Stimulated activated naive B cell treated with anti-CD40 and anti-IgM and Interleukin-4, amounts not matched to agents 10 μg/mL and 1 μg/mL and 100 μg/mL, for 72 hours (primary cell): ENCODE measurements around the gene TCF4.
A peak's percentile ranks its signal among the peaks of the same experiment; 100 is the strongest.

Experiments
- ATAC-seq, 2 donors: fragments of 150-1000 bp; cut with Tn5 transposase; replicated peaks; 2 replicates each; pipeline ENCODE4 v1.10.0; 2021; ENCODE audit warnings: moderate library complexity in 1 of 2
- DNase-seq: peaks from one replicate; pipeline ENCODE4 v3.0.0; 2021
- H3K27ac Mint-ChIP-seq: one replicate; pipeline ENCODE4 v1.8.0; 2022; ENCODE audit warnings: mild to moderate bottlenecking, mixed read lengths
- H3K27me3 Mint-ChIP-seq, 2 donors: one replicate each; pipeline ENCODE4 v1.8.0; 2022; ENCODE audit warnings: mixed read lengths in 2 of 2
- H3K36me3 Mint-ChIP-seq, 2 donors: one replicate each; pipeline ENCODE4 v1.8.0; 2022; ENCODE audit warnings: mixed read lengths in 2 of 2, mild to moderate bottlenecking in 1 of 2
- H3K4me1 Mint-ChIP-seq, 2 donors: one replicate each; pipeline ENCODE4 v1.8.0; 2022; ENCODE audit warnings: mixed read lengths in 2 of 2, mild to moderate bottlenecking in 1 of 2
- H3K4me3 Mint-ChIP-seq, 2 donors: one replicate each; pipeline ENCODE4 v1.8.0; 2022; ENCODE audit warnings: mild to moderate bottlenecking in 2 of 2, mixed read lengths in 2 of 2, moderate library complexity in 1 of 2
- H3K9me3 Mint-ChIP-seq, 2 donors: one replicate each; pipeline ENCODE4 v1.8.0; 2022; ENCODE audit warnings: mixed read lengths in 2 of 2, mild to moderate bottlenecking in 1 of 2

Gene TCF4

GRCh38 chr18:55256226-55256928, 331.6 kb downstream of the TCF4 start:
- H3K4me1 Mint-ChIP-seq, result peaks cover 11 to 27% of the 10 kb centered on the region in 2 donors
- no peak for DNase-seq
- H3K4me3 Mint-ChIP-seq, result no peak overlapping the region
- no peaks in the 10 kb centered on the region for H3K27me3 Mint-ChIP-seq
- peaks cover 37 to 68% of the 10 kb centered on the region in 2 donors for H3K36me3 Mint-ChIP-seq
- H3K9me3 Mint-ChIP-seq, result no peaks in the 10 kb centered on the region
- no peak overlapping the region for H3K27ac Mint-ChIP-seq
- ATAC-seq, result no peak

GRCh38 chr18:55253814-55254213, 334.2 kb downstream of the TCF4 start:
- Mint-ChIP-seq H3K4me3 (peak overlapping the region in 1 of 2 donors; percentile 14), H3K9me3 (no peaks in the 10 kb centered on the region), H3K36me3 (peaks cover 49 to 77% of the 10 kb centered on the region in 2 donors), H3K27ac (peak overlapping the region; percentile 42), H3K27me3 (no peaks in the 10 kb centered on the region), H3K4me1 (peaks cover 23 to 53% of the 10 kb centered on the region in 2 donors)
- no peak for ATAC-seq
- no peak for DNase-seq

GRCh38 chr18:55252901-55253300, 335.1 kb downstream of the TCF4 start:
- Mint-ChIP-seq H3K27ac (peak overlapping the region; percentile 42), H3K9me3 (no peaks in the 10 kb centered on the region), H3K4me1 (peaks cover 27 to 62% of the 10 kb centered on the region in 2 donors), H3K36me3 (peaks cover 52 to 78% of the 10 kb centered on the region in 2 donors), H3K27me3 (no peaks in the 10 kb centered on the region), H3K4me3 (no peak overlapping the region)
- DNase-seq (no peak), ATAC-seq (no peak)

GRCh38 chr18:55252053-55252675, 335.8 kb downstream of the TCF4 start:
- DNase-seq (no peak), ATAC-seq (peak; percentile 26 to 53)
- H3K36me3 Mint-ChIP-seq, result peaks cover 59 to 83% of the 10 kb centered on the region in 2 donors
- H3K9me3 Mint-ChIP-seq, result peaks cover 0 to under 1% of the 10 kb centered on the region in 2 donors
- peak overlapping the region; percentile 67 for H3K27ac Mint-ChIP-seq
- H3K27me3 Mint-ChIP-seq, result no peaks in the 10 kb centered on the region
- H3K4me1 Mint-ChIP-seq, result peaks cover 34 to 69% of the 10 kb centered on the region in 2 donors
- H3K4me3 Mint-ChIP-seq, result peak overlapping the region; percentile 0 to 8

- Mint-ChIP-seq H3K9me3 (peaks cover 0 to 1% of the 10 kb centered on the region in 2 donors), H3K4me1 (peaks cover 35 to 75% of the 10 kb centered on the region in 2 donors), H3K4me3 (peak overlapping the region in 1 of 2 donors; percentile 41), H3K27ac (peak overlapping the region; percentile 85), H3K36me3 (peaks cover 54 to 82% of the 10 kb centered on the region in 2 donors), H3K27me3 (no peaks in the 10 kb centered on the region)
- ATAC-seq (no peak), DNase-seq (no peak)
These were observed 336.6 kb downstream of the TCF4 start for GRCh38 chr18:55251254-55251971.

GRCh38 chr18:55250768-55251173, 337.2 kb downstream of the TCF4 start:
- DNase-seq (no peak), ATAC-seq (peak in 1 of 2 donors; percentile 25)
- peaks cover 0 to 1% of the 10 kb centered on the region in 2 donors for H3K9me3 Mint-ChIP-seq
- H3K36me3 Mint-ChIP-seq, result peaks cover 51 to 80% of the 10 kb centered on the region in 2 donors
- peaks cover 38 to 81% of the 10 kb centered on the region in 2 donors for H3K4me1 Mint-ChIP-seq
- peak overlapping the region; percentile 94 for H3K27ac Mint-ChIP-seq
- peak overlapping the region in 1 of 2 donors; percentile 22 for H3K4me3 Mint-ChIP-seq
- no peaks in the 10 kb centered on the region for H3K27me3 Mint-ChIP-seq

- peaks cover 55 to 79% of the 10 kb centered on the region in 2 donors for H3K36me3 Mint-ChIP-seq
- peak overlapping the region; percentile 94 for H3K27ac Mint-ChIP-seq
- peaks cover 47 to 92% of the 10 kb centered on the region in 2 donors for H3K4me1 Mint-ChIP-seq
- DNase-seq (no peak), ATAC-seq (peak; percentile 58 to 68)
- H3K9me3 Mint-ChIP-seq, result peaks cover 0 to 1% of the 10 kb centered on the region in 2 donors
- no peaks in the 10 kb centered on the region for H3K27me3 Mint-ChIP-seq
- peak overlapping the region in 1 of 2 donors; percentile 17 for H3K4me3 Mint-ChIP-seq
These were observed 338.4 kb downstream of the TCF4 start for GRCh38 chr18:55249550-55249949.

GRCh38 chr18:55248495-55248894, 339.5 kb downstream of the TCF4 start:
- Mint-ChIP-seq H3K4me3 (peak overlapping the region in 1 of 2 donors; percentile 8), H3K36me3 (peaks cover 57 to 78% of the 10 kb centered on the region in 2 donors), H3K4me1 (peaks cover 50 to 94% of the 10 kb centered on the region in 2 donors), H3K27ac (peak overlapping the region; percentile 94), H3K9me3 (peaks cover 0 to 3% of the 10 kb centered on the region in 2 donors), H3K27me3 (no peaks in the 10 kb centered on the region)
- peak; percentile 36 to 50 for ATAC-seq
- DNase-seq, result no peak

GRCh38 chr18:55247032-55247431, 341.0 kb downstream of the TCF4 start:
- Mint-ChIP-seq H3K36me3 (peaks cover 64 to 81% of the 10 kb centered on the region in 2 donors), H3K27me3 (no peaks in the 10 kb centered on the region), H3K9me3 (peaks cover 0 to 3% of the 10 kb centered on the region in 2 donors), H3K4me3 (no peak overlapping the region), H3K27ac (peak overlapping the region; percentile 10), H3K4me1 (peaks cover 51 to 89% of the 10 kb centered on the region in 2 donors)
- ATAC-seq (no peak), DNase-seq (no peak)

- H3K4me3 Mint-ChIP-seq, result no peak overlapping the region
- H3K27ac Mint-ChIP-seq, result peak overlapping the region; percentile 81
- H3K4me1 Mint-ChIP-seq, result peaks cover 52 to 89% of the 10 kb centered on the region in 2 donors
- H3K27me3 Mint-ChIP-seq, result no peaks in the 10 kb centered on the region
- peaks cover 61 to 78% of the 10 kb centered on the region in 2 donors for H3K36me3 Mint-ChIP-seq
- peaks cover 0 to 3% of the 10 kb centered on the region in 2 donors for H3K9me3 Mint-ChIP-seq
- DNase-seq, result no peak
- peak; percentile 81 to 82 for ATAC-seq
These were observed 341.7 kb downstream of the TCF4 start for GRCh38 chr18:55246278-55246677.

GRCh38 chr18:55245211-55245614, 342.8 kb downstream of the TCF4 start:
- ATAC-seq, result no peak
- no peaks in the 10 kb centered on the region for H3K27me3 Mint-ChIP-seq
- peaks cover 0 to 3% of the 10 kb centered on the region in 2 donors for H3K9me3 Mint-ChIP-seq
- peaks cover 61 to 77% of the 10 kb centered on the region in 2 donors for H3K36me3 Mint-ChIP-seq
- no peak overlapping the region for H3K4me3 Mint-ChIP-seq
- peak overlapping the region; percentile 60 for H3K27ac Mint-ChIP-seq
- no peak for DNase-seq
- H3K4me1 Mint-ChIP-seq, result peaks cover 51 to 89% of the 10 kb centered on the region in 2 donors

GRCh38 chr18:55244546-55244945, 343.4 kb downstream of the TCF4 start:
- DNase-seq, result no peak

GRCh38 chr18:55243857-55244256, 344.1 kb downstream of the TCF4 start:
- peaks cover 57 to 72% of the 10 kb centered on the region in 2 donors for H3K36me3 Mint-ChIP-seq
- peak overlapping the region; percentile 83 for H3K27ac Mint-ChIP-seq
- no peaks in the 10 kb centered on the region for H3K27me3 Mint-ChIP-seq
- ATAC-seq (no peak), DNase-seq (no peak)
- H3K4me3 Mint-ChIP-seq, result no peak overlapping the region
- H3K4me1 Mint-ChIP-seq, result peaks cover 47 to 83% of the 10 kb centered on the region in 2 donors
- peaks cover 0 to 3% of the 10 kb centered on the region in 2 donors for H3K9me3 Mint-ChIP-seq

More at GRCh38 chr18:55244546-55244945, 343.4 kb downstream of the TCF4 start:
- ATAC-seq, result no peak
- H3K9me3 Mint-ChIP-seq, result peaks cover 0 to 3% of the 10 kb centered on the region in 2 donors
- no peaks in the 10 kb centered on the region for H3K27me3 Mint-ChIP-seq
- peaks cover 60 to 73% of the 10 kb centered on the region in 2 donors for H3K36me3 Mint-ChIP-seq
- H3K4me3 Mint-ChIP-seq, result no peak overlapping the region
- peaks cover 51 to 84% of the 10 kb centered on the region in 2 donors for H3K4me1 Mint-ChIP-seq
- H3K27ac Mint-ChIP-seq, result peak overlapping the region; percentile 42

- peaks cover 47 to 83% of the 10 kb centered on the region in 2 donors for H3K4me1 Mint-ChIP-seq
- H3K27me3 Mint-ChIP-seq, result no peaks in the 10 kb centered on the region
- H3K9me3 Mint-ChIP-seq, result peaks cover 0 to 3% of the 10 kb centered on the region in 2 donors
- ATAC-seq (peak in 1 of 2 donors; percentile 21), DNase-seq (no peak)
- peak overlapping the region; percentile 78 for H3K27ac Mint-ChIP-seq
- peaks cover 57 to 71% of the 10 kb centered on the region in 2 donors for H3K36me3 Mint-ChIP-seq
- peak overlapping the region in 1 of 2 donors; percentile 19 for H3K4me3 Mint-ChIP-seq
These were observed 344.7 kb downstream of the TCF4 start for GRCh38 chr18:55243255-55243654.
